Measurements from ENCODE around the gene HSPA5. TPM values are rescaled to one million over a fixed set of nuclear protein-coding genes. Genes with fewer than 3 reads are reported as not detected.
A peak's percentile ranks its signal among the peaks of the same experiment; 100 is the strongest.
"Not testable (repeated sequence)": the region's sequence is repeated elsewhere in the genome, so short reads cannot be mapped to it uniquely, and the experiment has no call there.

HSPA5 gene
- total RNA-seq, 1 donor from 2014 or later, result 260 TPM

DNA sequence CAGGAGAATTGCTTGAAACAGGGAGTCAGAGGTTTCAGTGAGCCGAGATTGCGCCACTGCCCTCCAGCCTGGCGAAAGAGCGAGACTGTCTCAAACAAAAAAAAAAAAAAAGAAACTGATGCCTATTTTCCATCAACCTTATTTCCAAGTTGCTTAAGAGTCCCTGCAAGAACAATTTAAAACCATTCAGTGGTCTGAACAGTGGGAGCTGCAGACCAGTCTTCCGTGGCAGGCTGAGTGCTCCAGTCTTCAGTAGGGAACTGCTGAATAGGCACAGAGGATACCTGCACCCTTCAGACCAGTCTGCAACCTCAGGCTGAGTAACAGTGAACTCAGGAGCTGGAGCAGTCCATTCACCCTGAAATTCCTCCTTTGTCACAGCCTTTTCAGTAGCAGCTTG is 46.7 kb downstream of the HSPA5 start:
- H3K36me3 Mint-ChIP-seq (ENCODE audit: low read depth); H3K27ac Mint-ChIP-seq; H3K27me3 Mint-ChIP-seq; DNase-seq; intact Hi-C loops (cut with micrococcal nuclease); H3K9me3 Mint-ChIP-seq: not testable (repeated sequence)
- Mint-ChIP-seq H3K4me3 (peak overlapping the region; percentile 66), H3K4me1 (peaks cover 30% of the 10 kb centered on the region)

GRCh38 chr9:125190361-125190801 is 50.8 kb downstream of the HSPA5 start:
- no peaks in the 10 kb centered on the region for H3K27me3 Mint-ChIP-seq
- peak overlapping the region; percentile 96 for H3K27ac Mint-ChIP-seq
- peak; percentile 74 for DNase-seq
- peaks cover 9% of the 10 kb centered on the region for H3K36me3 Mint-ChIP-seq (ENCODE audit: low read depth)
- peak overlapping the region; percentile 98 for H3K4me3 Mint-ChIP-seq
- intact Hi-C loops (cut with micrococcal nuclease), result no loop called here
- H3K9me3 Mint-ChIP-seq, result no peaks in the 10 kb centered on the region
- peaks cover 37% of the 10 kb centered on the region for H3K4me1 Mint-ChIP-seq

- H3K9me3 Mint-ChIP-seq, result no peaks in the 10 kb centered on the region
- peak within 1 kb of the TSS; percentile 98 for H3K4me3 Mint-ChIP-seq
- no peaks in the 10 kb centered on the region for H3K27me3 Mint-ChIP-seq
- DNase-seq, result peak; percentile 99
- H3K4me1 Mint-ChIP-seq, result peaks cover 30% of the 10 kb centered on the region
- H3K36me3 Mint-ChIP-seq (ENCODE audit: low read depth), result peaks cover 9% of the 10 kb centered on the region
- peak within 1 kb of the TSS; percentile 96 for H3K27ac Mint-ChIP-seq
- intact Hi-C loops (cut with micrococcal nuclease), result loop anchor here (1.0 to 2.0 kb wide), 6 partner anchors 11 to 327 kb away; partner anchors contain the start of genes ARPC5L, GOLGA1, HSPA5 and RABEPK
Measured at GRCh38 chr9:125189361-125190289, 51.5 kb downstream of the HSPA5 start, which contains the start of gene PPP6C. PPP6C (minus strand) TSS chr9:125189803; CDS start chr9:125189718, 85 bp downstream.

GRCh38 chr9:125189011-125189360 is 52.2 kb downstream of the HSPA5 start:
- H3K4me1 Mint-ChIP-seq, result peaks cover 28% of the 10 kb centered on the region
- intact Hi-C loops (cut with micrococcal nuclease), result loop anchor here (1.0 to 2.0 kb wide), 6 partner anchors 11 to 326 kb away; partner anchors contain the start of genes ARPC5L, GOLGA1, HSPA5 and RABEPK
- no peaks in the 10 kb centered on the region for H3K9me3 Mint-ChIP-seq
- peak overlapping the region; percentile 98 for H3K4me3 Mint-ChIP-seq
- H3K27me3 Mint-ChIP-seq, result no peaks in the 10 kb centered on the region
- H3K27ac Mint-ChIP-seq, result peak overlapping the region; percentile 96
- peak; percentile 83 for DNase-seq
- peaks cover 10% of the 10 kb centered on the region for H3K36me3 Mint-ChIP-seq (ENCODE audit: low read depth)

Other genes with a start within 250 kb of the HSPA5 start
- 11.0 and 13.4 TPM in 2 replicates for gene SCAI, start 97.8 kb downstream of the HSPA5 start, total RNA-seq
- gene PPP6C, start 51.5 kb downstream of the HSPA5 start, total RNA-seq, result 48.1 and 52.5 TPM in 2 replicates
- 36.6 and 37.7 TPM in 2 replicates for gene RABEPK, start 40.8 kb downstream of the HSPA5 start, total RNA-seq
- 50.3 and 56.6 TPM in 2 replicates for gene GAPVD1, start 20.5 kb upstream of the HSPA5 start, total RNA-seq